SK-N-SH (cell line): ENCODE measurements around the gene PRKCH. TPM values are rescaled to one million over a fixed set of nuclear protein-coding genes. Genes with fewer than 3 reads are reported as not detected.

Experiments
- CTCF ChIA-PET: fragments of 300-600, 350-600 bp; formaldehyde crosslinking; extraction: SDS; loops from one replicate; lab custom pipeline; 2021; lab: Yijun Ruan, JAX
- POLR2A ChIA-PET: fragments of 350-600 bp; sonication (Branson Sonifier 250); formaldehyde crosslinking; extraction: SDS; loops from one replicate; lab custom pipeline; 2020; ENCODE audit warnings: antibody characterized with exemption, inconsistent platforms; lab: Yijun Ruan, JAX
- DNase-seq: peaks from one replicate; pipeline ENCODE4 v3.0.0; 2012
- H2AFZ ChIP-seq: fragments of 200-600 bp; sonication (generic); 2 replicates; pipeline ENCODE4 v1.8.1; 2016; ENCODE audit warnings: antibody characterized with exemption, mild to moderate bottlenecking, low read depth
- H3F3A ChIP-seq: fragments of 200-600 bp; sonication (generic); replicated peaks from 2 replicates; pipeline ENCODE3; 2016; ENCODE audit warnings: antibody characterized with exemption, mild to moderate bottlenecking; ENCODE audit not compliant: insufficient read depth
- H3K27ac ChIP-seq, 2 experiments: fragments of 200-500 bp in 1 of 2; fragments of 200-600 bp in 1 of 2; sonication (Bioruptor generic) in 1 of 2; sonication (generic), shearing (Covaris generic) in 1 of 2; 2 replicates each; pipeline versions ENCODE4 v1.5.1 to v1.6.1; 2014 to 2016; ENCODE audit warnings: low read depth in 2 of 2, inconsistent platforms in 1 of 2, low read length in 1 of 2, mild to moderate bottlenecking in 1 of 2, mixed read lengths in 1 of 2
- H3K27me3 ChIP-seq: fragments of 200-600 bp; sonication (generic), shearing (Covaris generic); 2 replicates; pipeline ENCODE4 v1.6.1; 2016; ENCODE audit warnings: mixed run types; ENCODE audit not compliant: insufficient read depth
- H3K36me3 ChIP-seq, 2 experiments: fragments of 200-500 bp in 1 of 2; fragments of 200-600 bp in 1 of 2; sonication (Bioruptor generic) in 1 of 2; sonication (generic) in 1 of 2; replicated peaks in 1 of 2; 2 replicates each; pipeline versions ENCODE3 to v1.5.1; 2014 to 2016; ENCODE audit warnings: low read length in 1 of 2, mild to moderate bottlenecking in 1 of 2; ENCODE audit not compliant: insufficient read depth in 2 of 2, control insufficient read depth in 1 of 2
- H3K4me1 ChIP-seq, 2 experiments: fragments of 200-500 bp in 1 of 2; fragments of 200-600 bp in 1 of 2; sonication (Bioruptor generic) in 1 of 2; sonication (generic), shearing (Covaris generic) in 1 of 2; 2 replicates each; pipeline versions ENCODE4 v1.5.1 to v1.6.1; 2014 to 2016; ENCODE audit warnings: low read depth in 1 of 2, low read length in 1 of 2, mixed run types in 1 of 2; ENCODE audit not compliant: insufficient read depth in 2 of 2, control insufficient read depth in 1 of 2
- H3K4me2 ChIP-seq: fragments of 200-600 bp; sonication (generic), shearing (Covaris generic); 2 replicates; pipeline ENCODE4 v1.6.1; 2017; ENCODE audit warnings: mixed run types
- H3K4me3 ChIP-seq, 2 experiments: fragments of 200-500 bp in 1 of 2; fragments of 200-600 bp in 1 of 2; sonication (Bioruptor generic) in 1 of 2; sonication (generic), shearing (Covaris generic) in 1 of 2; 2 replicates each; pipeline versions ENCODE4 v1.5.1 to v1.8.1; 2014 to 2016; ENCODE audit warnings: low read depth in 2 of 2, inconsistent platforms in 1 of 2, low read length in 1 of 2, mild to moderate bottlenecking in 1 of 2, mixed read lengths in 1 of 2, moderate library complexity in 1 of 2
- H3K79me2 ChIP-seq: fragments of 200-600 bp; sonication (generic); 2 replicates; pipeline ENCODE4 v1.8.1; 2017; ENCODE audit warnings: mild to moderate bottlenecking; ENCODE audit not compliant: insufficient read depth
- H3K9ac ChIP-seq: fragments of 200-600 bp; sonication (generic); 2 replicates; pipeline ENCODE4 v1.6.1; 2017; ENCODE audit warnings: mixed run types
- H3K9me2 ChIP-seq: fragments of 200-600 bp; sonication (generic); 2 replicates; pipeline ENCODE4 v1.6.1; 2017; ENCODE audit warnings: mixed run types
- H3K9me3 ChIP-seq: fragments of 200-600 bp; sonication (generic); 2 replicates; pipeline ENCODE4 v1.6.1; 2017; ENCODE audit warnings: mixed run types, mild to moderate bottlenecking, moderate library complexity
- H4K20me1 ChIP-seq: fragments of 200-600 bp; sonication (generic); 2 replicates; pipeline ENCODE4 v1.6.1; 2017; ENCODE audit warnings: mild to moderate bottlenecking, mixed run types; ENCODE audit not compliant: insufficient read depth
- CHD2 ChIP-seq: fragments of 150-350 bp; IDR thresholded peaks from 2 replicates; pipeline ENCODE4 v1.6.1; 2018; ENCODE audit warnings: low read length; ENCODE audit not compliant: partially characterized antibody
- ELF1 ChIP-seq: IDR thresholded peaks from 2 replicates; pipeline ENCODE4 v1.4.0; 2012
- EP300 ChIP-seq, 2 experiments: IDR thresholded peaks; 2 replicates each; pipeline versions ENCODE4 v1.4.0 to v1.6.1; 2012; ENCODE audit warnings: borderline replicate concordance in 1 of 2, low read depth in 1 of 2, low read length in 1 of 2
- EZH2phosphoT487 ChIP-seq: fragments of 200-600 bp; sonication (generic); IDR thresholded peaks from 2 replicates; pipeline ENCODE4 v1.6.1; 2017; ENCODE audit warnings: low read depth, mixed run types, mild to moderate bottlenecking, antibody characterized with exemption, moderate library complexity, borderline replicate concordance
- FOSL2 ChIP-seq: IDR thresholded peaks from 2 replicates; pipeline ENCODE4 v1.4.0; 2012; ENCODE audit warnings: low read depth, mild to moderate bottlenecking, moderate library complexity, borderline replicate concordance
- FOXJ3 ChIP-seq: sonication (generic); formaldehyde crosslinking; IDR thresholded peaks from 2 replicates; pipeline ENCODE4 v1.5.1; 2020; ENCODE audit warnings: mild to moderate bottlenecking, missing genetic modification reagents
- FOXM1 ChIP-seq: IDR thresholded peaks from 2 replicates; pipeline ENCODE4 v1.4.0; 2012; ENCODE audit warnings: low read depth, mild to moderate bottlenecking
- GABPA ChIP-seq: IDR thresholded peaks from 2 replicates; pipeline ENCODE4 v1.4.0; 2012; ENCODE audit warnings: low read depth, mild to moderate bottlenecking
- GATA2 ChIP-seq: sonication (generic); formaldehyde crosslinking; IDR thresholded peaks from 2 replicates; pipeline ENCODE4 v1.5.0; 2020; ENCODE audit warnings: mild to moderate bottlenecking, missing genetic modification reagents
- JUND ChIP-seq: IDR thresholded peaks from 2 replicates; pipeline ENCODE4 v1.4.0; 2012
- MEF2A ChIP-seq: IDR thresholded peaks from 2 replicates; pipeline ENCODE4 v1.4.0; 2012; ENCODE audit warnings: low read depth, borderline replicate concordance
- NRF1 ChIP-seq: IDR thresholded peaks from 2 replicates; pipeline ENCODE4 v1.6.1; 2012; ENCODE audit warnings: low read depth, mild to moderate bottlenecking, low read length
- POLR2AphosphoS5 ChIP-seq: IDR thresholded peaks from 2 replicates; pipeline ENCODE4 v1.6.1; 2012; ENCODE audit warnings: low read depth, low read length
- RAD21 ChIP-seq: IDR thresholded peaks from 2 replicates; pipeline ENCODE4 v1.6.1; 2012; ENCODE audit warnings: mild to moderate bottlenecking, low read length
- RFX5 ChIP-seq: IDR thresholded peaks from 2 replicates; pipeline ENCODE4 v1.6.1; 2012; ENCODE audit warnings: mild to moderate bottlenecking, improper control_type of control experiment, low read length
- RXRA ChIP-seq: IDR thresholded peaks from 2 replicates; pipeline ENCODE4 v1.4.0; 2012; ENCODE audit warnings: low read depth, mild to moderate bottlenecking, borderline replicate concordance
- SMC3 ChIP-seq: IDR thresholded peaks from 2 replicates; pipeline ENCODE4 v1.6.1; 2012; ENCODE audit warnings: low read depth, low read length, improper control_type of control experiment
- TCF12 ChIP-seq: IDR thresholded peaks from 2 replicates; pipeline ENCODE4 v1.4.0; 2012
- YY1 ChIP-seq: IDR thresholded peaks from 2 replicates; pipeline ENCODE4 v1.4.0; 2012; ENCODE audit warnings: low read depth, mild to moderate bottlenecking
- WGBS: methylation state at CpG from one replicate; pipeline ENCODE4 v1.1.6; 2017; ENCODE audit warnings: low lambda C conversion rate; 5-methylcytosine and 5-hydroxymethylcytosine counted together
- polyA plus RNA-seq, 3 experiments: library from polyadenylated mRNA; depleted of rRNA; stranded (reverse); fragments of >200 nt; gene quantifications; 2 replicates each; pipeline ENCODE4 v1.2.3, GENCODE V29; 2012
- TF ChIP-seq, protein P1 (sequence below): IDR thresholded peaks from 2 replicates; pipeline ENCODE4 v1.4.0; 2012; ENCODE audit warnings: low read depth
- TF ChIP-seq, protein P2 (sequence below): IDR thresholded peaks from 2 replicates; pipeline ENCODE4; 2012
- TF ChIP-seq, protein P3 (sequence below): fragments of 150-350 bp; IDR thresholded peaks from 2 replicates; pipeline ENCODE4 v1.6.1; 2017; ENCODE audit warnings: antibody characterized with exemption, low read length, low read depth, borderline replicate concordance
- TF ChIP-seq, protein P4 (sequence below): fragments of 150-350 bp; IDR thresholded peaks from 2 replicates; pipeline ENCODE4 v1.6.1; 2016; ENCODE audit warnings: mild to moderate bottlenecking, low read depth, low read length

PRKCH gene
- polyA plus RNA-seq, 1 of the 3 experiments (the other 2 are of a cell fraction) = 4.2 TPM

DNA sequence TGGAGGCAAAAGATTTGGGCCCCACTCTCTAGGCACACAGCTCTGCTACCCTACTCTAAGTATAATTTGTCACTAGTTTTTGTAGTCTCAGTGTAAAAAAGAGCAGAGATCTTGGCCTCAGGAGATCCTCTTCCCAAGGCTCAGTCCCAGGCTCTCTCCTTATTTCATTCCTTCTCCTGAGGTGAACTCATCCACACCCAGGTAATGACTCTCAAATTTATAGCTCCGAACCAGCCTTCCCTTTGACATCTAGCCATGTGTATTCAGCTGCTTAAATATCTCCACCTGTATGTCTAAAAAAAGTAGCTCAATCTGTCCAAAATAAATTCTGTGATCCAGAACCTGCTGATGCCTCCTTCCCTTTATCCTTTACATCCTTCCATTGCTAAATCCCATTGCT lies 200.4 kb downstream of the PRKCH start:
- CTCF ChIA-PET = interaction anchor here (1.0 to 1.1 kb wide), 2 partner anchors 19 to 46 kb away, joined by 3 to 6 read pairs; no protein-coding TSS in a partner anchor
- H3K27me3 ChIP-seq = no peaks in the 10 kb centered on the region
- H3K4me3 ChIP-seq = no peak overlapping the region
- TF ChIP-seq YY1 = no peak
- TF ChIP-seq MEF2A = no peak
- TF ChIP-seq POLR2AphosphoS5 = no peak
- TF ChIP-seq, protein P1, sequence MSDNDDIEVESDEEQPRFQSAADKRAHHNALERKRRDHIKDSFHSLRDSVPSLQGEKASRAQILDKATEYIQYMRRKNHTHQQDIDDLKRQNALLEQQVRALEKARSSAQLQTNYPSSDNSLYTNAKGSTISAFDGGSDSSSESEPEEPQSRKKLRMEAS = no peak
- TF ChIP-seq, protein P2, sequence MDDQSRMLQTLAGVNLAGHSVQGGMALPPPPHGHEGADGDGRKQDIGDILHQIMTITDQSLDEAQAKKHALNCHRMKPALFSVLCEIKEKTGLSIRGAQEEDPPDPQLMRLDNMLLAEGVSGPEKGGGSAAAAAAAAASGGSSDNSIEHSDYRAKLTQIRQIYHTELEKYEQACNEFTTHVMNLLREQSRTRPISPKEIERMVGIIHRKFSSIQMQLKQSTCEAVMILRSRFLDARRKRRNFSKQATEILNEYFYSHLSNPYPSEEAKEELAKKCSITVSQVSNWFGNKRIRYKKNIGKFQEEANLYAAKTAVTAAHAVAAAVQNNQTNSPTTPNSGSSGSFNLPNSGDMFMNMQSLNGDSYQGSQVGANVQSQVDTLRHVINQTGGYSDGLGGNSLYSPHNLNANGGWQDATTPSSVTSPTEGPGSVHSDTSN = no peak
- no peak for TF ChIP-seq CHD2
- no peak for TF ChIP-seq EP300 (IDR thresholded peaks at IDR 0.05; ENCODE audit: borderline replicate concordance in 1 of 2, low read depth in 1 of 2, low read length in 1 of 2)
- no peak for TF ChIP-seq GABPA
- no peak for TF ChIP-seq FOXM1
- TF ChIP-seq, protein P3, sequence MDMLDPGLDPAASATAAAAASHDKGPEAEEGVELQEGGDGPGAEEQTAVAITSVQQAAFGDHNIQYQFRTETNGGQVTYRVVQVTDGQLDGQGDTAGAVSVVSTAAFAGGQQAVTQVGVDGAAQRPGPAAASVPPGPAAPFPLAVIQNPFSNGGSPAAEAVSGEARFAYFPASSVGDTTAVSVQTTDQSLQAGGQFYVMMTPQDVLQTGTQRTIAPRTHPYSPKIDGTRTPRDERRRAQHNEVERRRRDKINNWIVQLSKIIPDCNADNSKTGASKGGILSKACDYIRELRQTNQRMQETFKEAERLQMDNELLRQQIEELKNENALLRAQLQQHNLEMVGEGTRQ = no peak
- no peak for TF ChIP-seq NRF1
- TF ChIP-seq RXRA = no peak
- TF ChIP-seq SMC3 = no peak
- no peak for TF ChIP-seq EZH2phosphoT487
- TF ChIP-seq FOXJ3 = no peak
- TF ChIP-seq RFX5 = no peak
- no peak for TF ChIP-seq TCF12
- POLR2A ChIA-PET = no interaction called here
- no peaks in the 10 kb centered on the region for H3K9me2 ChIP-seq
- H3K27ac ChIP-seq = no peak overlapping the region
- peaks cover 24% of the 10 kb centered on the region for H3F3A ChIP-seq
- H3K4me2 ChIP-seq = no peak overlapping the region
- 80% methylated on average over 1 of the region's 1 CpG for WGBS
- DNase-seq = no peak
- no peak overlapping the region for H3K9ac ChIP-seq
- no peak overlapping the region for H2AFZ ChIP-seq
- H4K20me1 ChIP-seq = no peaks in the 10 kb centered on the region
- no peaks in the 10 kb centered on the region for H3K36me3 ChIP-seq
- no peaks in the 10 kb centered on the region for H3K79me2 ChIP-seq
- H3K4me1 ChIP-seq = peaks cover 21 to 34% of the 10 kb centered on the region in 2 experiments
- no peaks in the 10 kb centered on the region for H3K9me3 ChIP-seq

DNA sequence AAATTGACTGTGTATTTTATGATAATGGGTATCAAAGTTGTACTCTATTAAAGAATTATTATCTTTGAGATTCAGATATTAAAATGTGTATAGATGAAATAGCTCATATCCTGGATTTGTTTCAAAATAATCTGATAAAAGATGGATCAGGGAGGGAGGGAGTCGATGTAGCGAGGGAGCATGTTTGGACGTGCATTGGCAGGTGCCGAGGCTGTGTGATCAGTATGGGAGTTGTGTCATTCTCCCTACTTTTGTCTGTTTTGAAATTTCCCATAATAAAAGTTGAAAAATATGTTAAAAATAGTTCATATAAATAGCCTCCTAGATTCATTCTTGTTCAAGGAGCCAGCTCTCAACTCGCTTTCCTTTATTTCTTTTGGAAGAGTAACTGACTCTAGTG lies 202.4 kb downstream of the PRKCH start:
- ChIA-PET POLR2A (no interaction called here), CTCF (interaction anchor here (0.7 kb wide), 1 partner anchor 36 kb away, joined by 3 read pairs; no protein-coding TSS in a partner anchor)
- Histone ChIP-seq H3K27me3 (no peaks in the 10 kb centered on the region), H4K20me1 (no peaks in the 10 kb centered on the region), H3K4me3 (no peak overlapping the region), H3K27ac (no peak overlapping the region), H3K79me2 (no peaks in the 10 kb centered on the region), H2AFZ (no peak overlapping the region), H3K36me3 (no peaks in the 10 kb centered on the region), H3K9me3 (no peaks in the 10 kb centered on the region), H3K9ac (no peak overlapping the region), H3K4me1 (peaks cover 29 to 39% of the 10 kb centered on the region in 2 experiments), H3K9me2 (no peaks in the 10 kb centered on the region), H3K4me2 (no peak overlapping the region), H3F3A (peaks cover 24% of the 10 kb centered on the region)
- no peak for DNase-seq
- 78% methylated on average over 5 of the region's 5 CpGs for WGBS
- TF ChIP-seq TCF12 (no peak), POLR2AphosphoS5 (no peak), GATA2 (CRISPR knock-in tag) (no peak), JUND (no peak), FOSL2 (no peak), FOXJ3 (no peak), FOXM1 (no peak), ELF1 (no peak), RXRA (no peak), EP300 (IDR thresholded peaks at IDR 0.05; ENCODE audit: borderline replicate concordance in 1 of 2, low read depth in 1 of 2, low read length in 1 of 2) (no peak), SMC3 (no peak), MEF2A (no peak), RAD21 (no peak)
- TF ChIP-seq, protein P3 = no peak
- TF ChIP-seq, protein P4, sequence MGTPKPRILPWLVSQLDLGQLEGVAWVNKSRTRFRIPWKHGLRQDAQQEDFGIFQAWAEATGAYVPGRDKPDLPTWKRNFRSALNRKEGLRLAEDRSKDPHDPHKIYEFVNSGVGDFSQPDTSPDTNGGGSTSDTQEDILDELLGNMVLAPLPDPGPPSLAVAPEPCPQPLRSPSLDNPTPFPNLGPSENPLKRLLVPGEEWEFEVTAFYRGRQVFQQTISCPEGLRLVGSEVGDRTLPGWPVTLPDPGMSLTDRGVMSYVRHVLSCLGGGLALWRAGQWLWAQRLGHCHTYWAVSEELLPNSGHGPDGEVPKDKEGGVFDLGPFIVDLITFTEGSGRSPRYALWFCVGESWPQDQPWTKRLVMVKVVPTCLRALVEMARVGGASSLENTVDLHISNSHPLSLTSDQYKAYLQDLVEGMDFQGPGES = no peak
- TF ChIP-seq, protein P2 = no peak
